GM23338 (cell line): ENCODE data around the gene EPAS1.

ENCODE experiments used
- CTCF ChIP-seq, 2 experiments: fragments of 200-600 bp in 1 of 2; sonication (generic) in 1 of 2; conservative IDR thresholded peaks; 2 replicates each; pipeline versions ENCODE4 v1.5.1 to v1.6.1; 2016 to 2017; ENCODE audit warnings: antibody characterized with exemption in 2 of 2, low read depth in 2 of 2, mild to moderate bottlenecking in 2 of 2, moderate library complexity in 1 of 2
- EZH2 ChIP-seq: fragments of 200-600 bp; sonication (generic); IDR thresholded peaks from one replicate; pipeline ENCODE4 v1.8.0; 2017; ENCODE audit warnings: antibody characterized with exemption, mild to moderate bottlenecking, low read depth; ENCODE audit not compliant: unreplicated experiment
- EZH2phosphoT487 ChIP-seq: fragments of 200-600 bp; sonication (generic); IDR thresholded peaks from one replicate; pipeline ENCODE4 v1.8.1; 2018; ENCODE audit warnings: antibody characterized with exemption; ENCODE audit not compliant: unreplicated experiment
- POLR2AphosphoS5 ChIP-seq: IDR thresholded peaks from 2 replicates; pipeline ENCODE4 v1.6.1; 2016; ENCODE audit warnings: antibody characterized with exemption, low read depth
- REST ChIP-seq: IDR thresholded peaks from one replicate; pipeline ENCODE4 v1.6.1; 2018; ENCODE audit warnings: antibody characterized with exemption; ENCODE audit not compliant: unreplicated experiment
- STAT1 ChIP-seq: IDR thresholded peaks from one replicate; pipeline ENCODE4 v1.6.1; 2016; ENCODE audit warnings: antibody characterized with exemption; ENCODE audit not compliant: unreplicated experiment

- TF ChIP-seq CTCF (conservative IDR thresholded peaks at IDR 0.05; ENCODE audit: low read depth in 2 of 2) (no peak), REST (no peak), STAT1 (no peak), EZH2phosphoT487 (no peak), EZH2 (no peak), POLR2AphosphoS5 (no peak)
These were observed 8.6 kb downstream of the EPAS1 start for GRCh38 chr2:46305767-46306166.
